A673 (cell line): ENCODE measurements around the gene DIDO1. TPM values are rescaled to one million over a fixed set of nuclear protein-coding genes. Genes with fewer than 3 reads are reported as not detected.

Experiments
- BruUV-seq: library from RNA; stranded (reverse); fragments of 400-500 nt; replicated peaks from 2 replicates; lab custom pipeline; 2021; lab: Mats Ljungman, UMichigan
- CTCF ChIA-PET: fragments of 300-600 bp; sonication (Branson Sonifier 250); formaldehyde crosslinking; loops from one replicate; lab custom pipeline; 2022; ENCODE audit warnings: antibody characterized with exemption; lab: Charles Lee
- POLR2A ChIA-PET: fragments of 300-600 bp; sonication (Branson Sonifier 250); formaldehyde crosslinking; loops from one replicate; lab custom pipeline; 2022; ENCODE audit warnings: antibody characterized with exemption; ENCODE audit not compliant: low non-redundant PET; lab: Charles Lee
- DNase-seq: peaks from one replicate; pipeline ENCODE4 v3.0.0-alpha.2; 2015; ENCODE audit warnings: low spot score
- H3K27ac ChIP-seq: fragments of 200-600 bp; sonication (generic); 2 replicates; pipeline ENCODE4 v1.5.1; 2016; ENCODE audit warnings: mixed run types, low read depth, mild to moderate bottlenecking, mixed read lengths, antibody characterized with exemption, low read length; ENCODE audit not compliant: poor library complexity, severe bottlenecking
- H3K27me3 ChIP-seq: fragments of 200-600 bp; sonication (generic); replicated peaks from 2 replicates; pipeline ENCODE4 v1.6.1; 2017; ENCODE audit warnings: mixed run types, low read depth, mild to moderate bottlenecking, mixed read lengths, antibody characterized with exemption, low read length; ENCODE audit not compliant: insufficient read depth, poor library complexity
- H3K36me3 ChIP-seq: fragments of 200-600 bp; sonication (generic); 2 replicates; pipeline ENCODE4 v1.6.1; 2016; ENCODE audit warnings: mixed run types, mild to moderate bottlenecking, mixed read lengths, antibody characterized with exemption, low read length; ENCODE audit not compliant: insufficient read depth, poor library complexity, severe bottlenecking
- H3K4me1 ChIP-seq: fragments of 200-600 bp; sonication (generic); 2 replicates; pipeline ENCODE4 v1.6.1; 2017; ENCODE audit warnings: mixed run types, mild to moderate bottlenecking, mixed read lengths, antibody characterized with exemption, low read length; ENCODE audit not compliant: insufficient read depth, poor library complexity, severe bottlenecking
- H3K4me3 ChIP-seq: fragments of 200-600 bp; sonication (generic); 2 replicates; pipeline ENCODE4 v1.5.1; 2016; ENCODE audit warnings: low read depth, mixed run types, mild to moderate bottlenecking, mixed read lengths, low read length; ENCODE audit not compliant: poor library complexity, severe bottlenecking
- H3K9me3 ChIP-seq: fragments of 200-600 bp; sonication (generic); 2 replicates; pipeline ENCODE4 v1.6.1; 2016; ENCODE audit warnings: mixed run types, low read depth, mild to moderate bottlenecking, mixed read lengths, antibody characterized with exemption, low read length; ENCODE audit not compliant: poor library complexity, severe bottlenecking
- CTCF ChIP-seq: fragments of 300-800, 200-600 bp; sonication (generic); conservative IDR thresholded peaks from 2 replicates; pipeline ENCODE4 v1.5.1; 2017; ENCODE audit warnings: low read depth, mild to moderate bottlenecking, antibody characterized with exemption, low read length, moderate library complexity, mixed read lengths
- EZH2 ChIP-seq: fragments of 200-600 bp; sonication (generic); IDR thresholded peaks from 2 replicates; pipeline ENCODE4 v1.6.1; 2017; ENCODE audit warnings: borderline replicate concordance, low read depth, mild to moderate bottlenecking, mixed read lengths, antibody characterized with exemption, low read length; ENCODE audit not compliant: poor library complexity, severe bottlenecking
- intact Hi-C: fragments of 100-400 bp; cut with micrococcal nuclease; formaldehyde crosslinking; loops from one replicate; pipeline ENCODE4 v1.10.0; 2022; ENCODE audit not compliant: unreplicated experiment
- total RNA-seq: library from RNA; stranded (reverse); gene quantifications from 2 replicates; pipeline ENCODE4 v1.2.3, GENCODE V29; 2021

Gene DIDO1
- total RNA-seq, 1 experiment from 2014 or later, result 64.4 TPM

GRCh38 chr20:62839261-62839660 lies 87.0 kb downstream of the DIDO1 start:
- Histone ChIP-seq H3K36me3 (no peaks in the 10 kb centered on the region), H3K27ac (no peak overlapping the region), H3K27me3 (no peaks in the 10 kb centered on the region), H3K4me1 (peaks cover 15% of the 10 kb centered on the region), H3K4me3 (no peak overlapping the region), H3K9me3 (no peaks in the 10 kb centered on the region)
- POLR2A ChIA-PET, result no interaction called here
- TF ChIP-seq CTCF (no peak), EZH2 (no peak)
- BruUV-seq, result no TSS peak
- no peak for DNase-seq
- CTCF ChIA-PET, result no interaction called here
- intact Hi-C loops, result no loop called here

GRCh38 chr20:62838128-62838891 lies 88.0 kb downstream of the DIDO1 start:
- Histone ChIP-seq H3K27me3 (no peaks in the 10 kb centered on the region), H3K36me3 (no peaks in the 10 kb centered on the region), H3K4me3 (no peak overlapping the region), H3K9me3 (no peaks in the 10 kb centered on the region), H3K4me1 (peaks cover 15% of the 10 kb centered on the region), H3K27ac (no peak overlapping the region)
- TF ChIP-seq EZH2 (no peak), CTCF (no peak)
- DNase-seq, result no peak
- CTCF ChIA-PET, result interaction anchor here (0.8 kb wide), 1 partner anchor 9 kb away, joined by 6 read pairs; no protein-coding TSS in a partner anchor
- intact Hi-C loops, result no loop called here
- BruUV-seq, result no TSS peak
- POLR2A ChIA-PET, result no interaction called here

GRCh38 chr20:62837790-62838127 lies 88.5 kb downstream of the DIDO1 start:
- DNase-seq, result no peak
- ChIA-PET CTCF (no interaction called here), POLR2A (no interaction called here)
- Histone ChIP-seq H3K27me3 (no peaks in the 10 kb centered on the region), H3K4me1 (peaks cover 18% of the 10 kb centered on the region), H3K4me3 (no peak overlapping the region), H3K27ac (no peak overlapping the region), H3K36me3 (no peaks in the 10 kb centered on the region), H3K9me3 (no peaks in the 10 kb centered on the region)
- intact Hi-C loops, result no loop called here
- no TSS peak for BruUV-seq
- TF ChIP-seq EZH2 (no peak), CTCF (no peak)
